Lung microvascular endothelial cell (primary cell): ENCODE data around the gene CACNA2D4. TPM values are rescaled to one million over a fixed set of nuclear protein-coding genes. Genes with fewer than 3 reads are reported as not detected.

Source experiments
- DNase-seq, 2 donors: peaks; one replicate each; pipeline versions ENCODE4 v3.0.0 to v3.0.0-alpha.2; 2010; ENCODE audit warnings: low read depth in 2 of 2
- total RNA-seq: library from RNA; depleted of rRNA; stranded (reverse); fragments of >200 nt; gene quantifications from 2 replicates; pipeline ENCODE4 v1.2.1, GENCODE V29; 2014

Gene CACNA2D4
- total RNA-seq, 1 donor from 2014 or later: not detected

- DNase-seq: no peak
Observed at GRCh38 chr12:1870998-1871917, 47.2 kb downstream of the CACNA2D4 start.

GRCh38 chr12:1870086-1870485 is 48.4 kb downstream of the CACNA2D4 start:
- DNase-seq: no peak

GRCh38 chr12:1869145-1869544 is 49.3 kb downstream of the CACNA2D4 start:
- no peak for DNase-seq

GRCh38 chr12:1865284-1865866 is 53.1 kb downstream of the CACNA2D4 start:
- no peak for DNase-seq

- no peak for DNase-seq
Observed at GRCh38 chr12:1864867-1865266, 53.6 kb downstream of the CACNA2D4 start.

GRCh38 chr12:1864456-1864855 is 54.0 kb downstream of the CACNA2D4 start:
- no peak for DNase-seq

- no peak for DNase-seq
Observed at GRCh38 chr12:1863823-1864222, 54.6 kb downstream of the CACNA2D4 start.

- DNase-seq: no peak
Observed at GRCh38 chr12:1862973-1863372, 55.5 kb downstream of the CACNA2D4 start.

- no peak for DNase-seq
Observed at GRCh38 chr12:1859643-1860042, 58.8 kb downstream of the CACNA2D4 start.

- DNase-seq: no peak
Observed at GRCh38 chr12:1858456-1858855, 60.0 kb downstream of the CACNA2D4 start.

- no peak for DNase-seq
Observed at GRCh38 chr12:1857821-1858220, 60.6 kb downstream of the CACNA2D4 start.

GRCh38 chr12:1857086-1857485 is 61.4 kb downstream of the CACNA2D4 start:
- no peak for DNase-seq

GRCh38 chr12:1855241-1855640 is 63.2 kb downstream of the CACNA2D4 start:
- no peak for DNase-seq

GRCh38 chr12:1853716-1854115 is 64.7 kb downstream of the CACNA2D4 start:
- DNase-seq: no peak

GRCh38 chr12:1852076-1852475 is 66.4 kb downstream of the CACNA2D4 start:
- DNase-seq: no peak

GRCh38 chr12:1851151-1851701 is 67.2 kb downstream of the CACNA2D4 start:
- DNase-seq: peak; percentile 75 to 87

- no peak for DNase-seq
Observed at GRCh38 chr12:1848745-1849144, 69.7 kb downstream of the CACNA2D4 start.

- DNase-seq: peak in 1 of 2 donors; percentile 35
Observed at GRCh38 chr12:1848146-1848545, 70.3 kb downstream of the CACNA2D4 start.

GRCh38 chr12:1847411-1847810 is 71.0 kb downstream of the CACNA2D4 start:
- no peak for DNase-seq

GRCh38 chr12:1846421-1847405 is 71.7 kb downstream of the CACNA2D4 start:
- DNase-seq: no peak

GRCh38 chr12:1845886-1846285 is 72.6 kb downstream of the CACNA2D4 start:
- no peak for DNase-seq
